ENCODE data around the gene SLC7A7.

- TF ChIP-seq, protein P1, sequence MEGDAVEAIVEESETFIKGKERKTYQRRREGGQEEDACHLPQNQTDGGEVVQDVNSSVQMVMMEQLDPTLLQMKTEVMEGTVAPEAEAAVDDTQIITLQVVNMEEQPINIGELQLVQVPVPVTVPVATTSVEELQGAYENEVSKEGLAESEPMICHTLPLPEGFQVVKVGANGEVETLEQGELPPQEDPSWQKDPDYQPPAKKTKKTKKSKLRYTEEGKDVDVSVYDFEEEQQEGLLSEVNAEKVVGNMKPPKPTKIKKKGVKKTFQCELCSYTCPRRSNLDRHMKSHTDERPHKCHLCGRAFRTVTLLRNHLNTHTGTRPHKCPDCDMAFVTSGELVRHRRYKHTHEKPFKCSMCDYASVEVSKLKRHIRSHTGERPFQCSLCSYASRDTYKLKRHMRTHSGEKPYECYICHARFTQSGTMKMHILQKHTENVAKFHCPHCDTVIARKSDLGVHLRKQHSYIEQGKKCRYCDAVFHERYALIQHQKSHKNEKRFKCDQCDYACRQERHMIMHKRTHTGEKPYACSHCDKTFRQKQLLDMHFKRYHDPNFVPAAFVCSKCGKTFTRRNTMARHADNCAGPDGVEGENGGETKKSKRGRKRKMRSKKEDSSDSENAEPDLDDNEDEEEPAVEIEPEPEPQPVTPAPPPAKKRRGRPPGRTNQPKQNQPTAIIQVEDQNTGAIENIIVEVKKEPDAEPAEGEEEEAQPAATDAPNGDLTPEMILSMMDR (IDR thresholded peaks at IDR 0.05): no peak
- TF ChIP-seq POLR2A (IDR thresholded peaks at IDR 0.05): no peak
These were observed 23.1 kb downstream of the SLC7A7 start for GRCh38 chr14:22792158-22792557.
